NCI-H524 (cell line): Measurements from ENCODE around the gene RASA3.
"Not testable (repeated sequence)": the region's sequence is repeated elsewhere in the genome, so short reads cannot be mapped to it uniquely, and the experiment has no call there.

Source experiments
- DNase-seq, 2 experiments: peaks; one replicate each; lab custom pipeline; 2025; lab: John Stamatoyannopoulos, UW

RASA3 gene

DNA sequence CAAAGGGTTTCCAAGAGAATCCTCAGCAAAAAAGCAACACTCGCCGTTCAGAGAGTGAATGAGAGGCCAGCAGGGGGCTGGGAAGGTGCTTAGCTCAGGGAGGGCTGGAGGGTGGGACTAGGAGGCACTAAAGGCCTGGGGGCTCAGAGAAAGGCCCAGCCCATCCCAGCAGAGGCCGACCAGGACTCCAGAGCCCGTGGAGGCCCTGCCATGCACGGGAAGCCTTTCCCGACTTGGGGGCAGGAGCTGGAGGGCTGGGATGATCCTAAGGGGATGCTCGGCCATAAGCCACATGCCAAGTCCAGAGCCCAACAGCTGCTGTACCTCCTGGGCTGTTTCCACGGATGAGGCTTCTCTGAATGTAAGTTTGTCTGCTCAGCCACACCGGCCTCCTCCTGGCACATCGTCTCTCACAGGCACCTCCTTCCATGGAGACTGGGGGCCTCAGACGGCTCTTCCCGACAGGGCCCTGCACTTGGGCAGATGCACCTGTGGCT is 19.5 kb downstream of the RASA3 start:
- no peak for DNase-seq

DNA sequence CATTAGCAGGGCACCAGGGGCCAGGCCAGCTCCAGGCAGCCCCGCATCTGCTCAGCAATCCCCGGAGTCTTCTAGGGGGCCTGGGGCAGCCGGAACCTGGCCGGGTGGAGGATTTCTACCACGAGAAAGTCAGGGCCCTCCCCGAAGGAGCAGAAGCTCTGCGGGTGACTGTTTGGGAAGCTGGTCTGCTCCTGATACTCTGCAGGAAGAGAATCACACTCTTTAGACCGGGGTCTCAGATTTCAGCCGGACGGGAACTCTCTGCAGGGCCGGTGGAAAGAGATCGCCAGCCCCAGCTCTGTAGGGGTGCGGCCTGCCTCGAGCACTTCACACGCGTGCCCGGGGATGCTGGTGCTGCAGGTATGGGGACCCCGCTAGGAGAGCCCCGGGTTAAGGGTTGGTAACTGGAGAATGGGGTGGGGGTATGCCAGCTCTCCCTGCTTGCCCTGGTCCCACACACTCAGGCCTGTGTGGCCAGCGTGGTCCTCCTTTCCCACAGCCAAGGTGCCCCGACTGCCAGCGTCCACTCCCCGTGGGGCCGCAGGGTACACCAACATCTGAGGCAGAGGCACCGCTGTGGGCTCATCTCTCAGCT is 20.1 kb downstream of the RASA3 start:
- DNase-seq, result no peak

DNA sequence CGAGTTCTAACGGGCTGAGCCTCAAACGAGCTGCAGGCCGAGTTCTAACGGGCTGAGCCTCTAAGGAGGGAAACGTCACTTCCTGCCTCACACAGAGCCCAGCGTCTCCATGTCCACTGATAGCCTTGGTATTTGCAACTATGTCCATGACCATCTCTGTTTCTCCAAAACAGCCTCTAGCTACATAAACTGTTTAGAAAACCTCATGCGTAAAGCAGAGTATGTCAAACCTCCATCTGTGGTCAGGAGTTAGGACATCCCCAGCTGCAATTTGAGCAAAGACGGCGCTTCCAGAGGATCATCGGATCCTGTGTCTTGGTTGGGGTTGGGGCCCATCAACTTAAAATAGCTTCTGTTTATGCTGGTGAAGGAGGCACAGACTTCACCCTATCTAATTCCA is 20.8 kb downstream of the RASA3 start:
- no peak for DNase-seq

DNA sequence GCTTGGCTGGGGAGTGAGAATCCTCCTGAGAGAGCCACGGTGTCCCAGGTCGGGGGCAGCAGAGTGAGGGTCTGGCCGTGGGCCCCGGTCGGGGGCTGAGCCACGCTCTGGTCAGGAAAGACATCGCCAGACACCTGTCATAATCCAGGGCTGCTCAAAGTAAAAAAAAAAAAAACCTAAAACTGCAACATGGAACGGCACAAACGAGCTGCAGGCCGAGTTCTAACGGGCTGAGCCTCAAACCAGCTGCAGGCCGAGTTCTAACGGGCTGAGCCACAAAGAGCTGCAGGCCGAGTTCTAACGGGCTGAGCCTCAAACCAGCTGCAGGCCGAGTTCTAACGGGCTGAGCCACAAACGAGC is 21.6 kb downstream of the RASA3 start:
- not testable (repeated sequence) for DNase-seq

DNA sequence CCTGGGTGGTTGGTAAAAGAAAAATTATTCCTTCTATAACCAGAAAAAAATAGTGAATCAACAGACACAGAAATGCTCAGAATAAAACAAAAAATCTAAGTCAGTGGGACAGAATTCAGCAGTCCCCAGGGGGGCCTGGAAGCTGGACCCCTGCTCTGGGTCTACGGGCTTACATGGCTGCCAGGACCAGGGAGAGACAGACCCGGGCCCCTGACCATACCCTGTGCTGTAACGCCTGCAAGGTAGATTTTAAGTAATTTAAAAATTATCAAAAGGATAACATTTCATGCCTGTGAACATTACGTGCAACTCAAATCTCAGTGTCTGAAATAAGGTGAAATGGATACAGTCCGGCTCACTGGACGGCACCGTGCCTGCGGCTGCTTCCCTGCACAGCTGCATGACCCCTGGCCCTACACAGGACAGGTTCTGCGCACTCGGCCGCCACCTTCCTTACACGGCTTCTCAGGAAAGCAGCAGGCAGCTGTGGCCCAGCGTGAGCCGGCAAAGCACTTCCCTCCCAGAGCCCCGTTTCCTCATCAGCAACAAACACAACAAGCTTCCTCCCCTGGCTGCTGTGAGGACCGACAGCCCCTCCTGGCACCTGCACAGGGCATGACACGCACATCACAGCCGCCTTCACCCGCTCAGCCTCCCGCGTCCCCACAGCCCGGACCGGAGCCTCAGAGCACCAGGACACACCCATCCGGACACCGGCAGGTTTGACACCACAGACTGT is 22.2 kb downstream of the RASA3 start:
- no peak for DNase-seq

DNA sequence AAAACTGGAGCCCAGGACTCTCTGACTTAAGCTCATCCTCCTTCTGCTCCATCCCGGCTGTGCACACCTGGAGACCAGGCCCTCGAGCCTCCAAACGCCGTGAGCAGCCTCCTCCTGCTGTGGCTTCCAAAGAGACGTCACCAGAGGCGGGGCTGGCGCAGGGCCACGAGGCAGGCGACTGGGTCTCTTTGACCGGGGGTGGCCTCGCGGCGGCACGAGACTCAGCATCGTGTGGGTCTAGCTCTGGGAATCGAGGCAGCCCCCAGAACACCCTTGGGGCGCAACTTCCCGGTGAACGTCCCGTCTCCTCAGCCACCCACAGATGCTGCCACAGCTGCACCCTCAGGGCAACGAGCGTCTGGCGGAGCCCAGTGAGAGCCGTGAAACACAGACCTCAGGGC is 22.8 kb downstream of the RASA3 start:
- no peak for DNase-seq

DNA sequence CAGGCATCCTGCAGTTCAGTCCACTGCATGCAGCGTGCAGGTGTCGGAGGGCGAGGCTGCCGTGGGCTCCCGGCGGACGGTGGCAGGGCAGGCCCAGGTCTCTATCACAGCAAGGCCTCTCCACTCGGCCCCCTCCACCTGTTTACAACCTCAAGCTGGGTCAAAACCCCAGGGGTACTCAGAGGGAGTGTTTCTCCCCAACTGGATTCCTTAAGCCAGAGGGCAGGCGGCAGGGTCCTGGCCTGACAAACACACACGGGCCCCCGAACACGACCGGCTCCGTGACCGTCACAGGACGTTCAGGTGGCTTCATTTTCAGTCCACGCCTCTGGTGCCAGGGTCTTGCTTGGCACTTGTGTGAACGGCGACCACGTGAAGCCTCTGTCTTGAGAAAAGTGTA is 23.5 kb downstream of the RASA3 start:
- no peak for DNase-seq

DNA sequence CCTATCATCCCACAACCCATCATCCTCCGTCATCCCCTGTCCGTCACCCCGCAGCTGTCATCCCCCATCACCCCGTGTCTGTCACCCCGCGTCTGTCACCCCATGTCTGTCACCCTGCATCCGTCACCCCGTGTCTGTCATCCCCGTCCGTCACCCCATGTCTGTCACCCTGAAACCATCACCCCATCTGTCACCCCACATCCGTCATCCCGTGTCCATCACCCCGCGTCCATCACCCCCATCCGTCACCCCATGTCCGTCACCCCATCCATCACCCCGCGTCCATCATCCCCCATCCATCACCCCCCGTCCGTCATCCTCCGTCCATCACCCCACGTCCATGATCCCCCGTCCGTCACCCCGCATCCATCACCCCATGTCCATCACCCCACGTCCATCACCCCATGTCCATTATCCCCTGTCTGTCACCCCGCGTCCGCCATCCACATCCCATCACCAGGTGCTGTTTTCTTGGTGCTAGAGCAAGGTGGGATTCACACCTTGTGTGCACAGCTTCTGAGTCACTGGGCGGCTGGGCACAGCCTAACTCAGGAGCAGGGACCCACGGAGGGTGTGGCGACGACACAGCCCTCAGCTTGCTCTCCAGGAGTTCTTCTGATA is 24.2 kb downstream of the RASA3 start:
- no peak for DNase-seq

DNA sequence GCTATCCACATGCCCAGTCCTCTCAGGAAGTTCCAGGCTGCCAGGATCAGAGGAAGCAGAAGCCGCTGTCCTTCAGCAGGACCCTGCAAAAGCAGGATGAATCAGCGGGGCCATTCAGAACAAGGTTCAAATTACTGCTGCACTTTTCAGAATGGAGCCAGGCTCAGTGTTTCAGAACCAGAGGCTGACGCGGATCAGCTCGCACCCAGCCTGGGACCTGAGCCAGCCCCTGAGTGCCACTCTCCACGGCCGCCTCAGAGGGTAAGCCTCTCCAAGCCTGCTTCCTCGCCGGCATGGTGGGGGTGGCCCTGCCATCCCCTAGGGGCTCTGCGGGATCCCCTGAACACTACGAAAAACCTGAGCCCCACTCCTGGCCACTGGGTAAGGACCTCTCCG is 24.7 kb downstream of the RASA3 start:
- no peak for DNase-seq

DNA sequence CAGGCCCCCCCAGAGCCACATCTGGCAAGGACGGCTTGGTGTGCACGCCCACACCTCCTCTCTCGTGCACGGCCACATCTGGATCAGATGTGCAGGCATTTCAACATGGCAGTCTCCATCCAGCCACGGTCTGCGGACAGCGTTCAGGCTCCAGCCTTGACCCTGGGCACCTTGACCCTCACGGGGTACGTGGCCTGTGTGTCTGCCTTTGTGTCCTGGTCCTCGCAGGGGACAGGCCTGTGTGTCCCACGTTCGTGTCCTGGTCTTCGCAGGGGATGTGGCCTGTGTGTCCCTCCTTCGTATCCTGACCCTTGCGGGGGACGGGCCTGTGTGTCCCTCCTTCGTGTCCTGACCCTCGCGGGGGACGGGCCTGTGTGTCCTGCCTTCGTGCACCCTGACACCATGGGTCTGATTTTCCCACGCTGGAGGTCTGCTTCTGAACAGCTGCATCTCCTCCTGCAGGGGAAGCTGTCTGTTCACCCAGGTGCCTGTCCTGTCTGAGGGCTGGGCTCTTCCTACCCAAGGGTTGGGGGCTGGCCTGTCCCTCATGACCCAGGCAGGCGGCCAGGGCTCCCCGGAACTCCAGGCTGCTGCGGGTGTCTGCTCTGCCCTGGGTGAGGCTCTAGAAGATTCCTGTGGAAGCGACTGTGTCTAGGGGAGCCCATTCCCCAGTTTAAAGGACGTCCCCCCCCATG is 25.3 kb downstream of the RASA3 start:
- DNase-seq, result no peak

DNA sequence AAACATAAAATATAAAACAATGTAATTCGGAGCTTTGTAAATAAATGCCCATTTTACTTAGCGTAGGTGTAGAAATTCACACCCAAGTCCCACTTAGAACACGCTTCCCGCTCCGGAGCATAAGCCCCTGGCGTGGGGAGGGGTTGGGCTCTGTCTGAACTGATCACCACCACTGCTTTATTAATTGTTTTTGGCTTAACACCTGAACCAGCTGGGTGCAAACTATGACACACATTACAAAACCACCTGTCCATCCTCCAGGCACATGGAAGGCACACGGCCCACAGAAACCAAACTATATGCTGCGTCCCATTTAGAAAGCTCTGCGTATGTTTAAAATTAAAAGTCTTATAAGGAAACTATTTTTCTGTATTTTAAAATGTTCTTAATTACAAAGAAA is 25.9 kb downstream of the RASA3 start:
- no peak for DNase-seq

DNA sequence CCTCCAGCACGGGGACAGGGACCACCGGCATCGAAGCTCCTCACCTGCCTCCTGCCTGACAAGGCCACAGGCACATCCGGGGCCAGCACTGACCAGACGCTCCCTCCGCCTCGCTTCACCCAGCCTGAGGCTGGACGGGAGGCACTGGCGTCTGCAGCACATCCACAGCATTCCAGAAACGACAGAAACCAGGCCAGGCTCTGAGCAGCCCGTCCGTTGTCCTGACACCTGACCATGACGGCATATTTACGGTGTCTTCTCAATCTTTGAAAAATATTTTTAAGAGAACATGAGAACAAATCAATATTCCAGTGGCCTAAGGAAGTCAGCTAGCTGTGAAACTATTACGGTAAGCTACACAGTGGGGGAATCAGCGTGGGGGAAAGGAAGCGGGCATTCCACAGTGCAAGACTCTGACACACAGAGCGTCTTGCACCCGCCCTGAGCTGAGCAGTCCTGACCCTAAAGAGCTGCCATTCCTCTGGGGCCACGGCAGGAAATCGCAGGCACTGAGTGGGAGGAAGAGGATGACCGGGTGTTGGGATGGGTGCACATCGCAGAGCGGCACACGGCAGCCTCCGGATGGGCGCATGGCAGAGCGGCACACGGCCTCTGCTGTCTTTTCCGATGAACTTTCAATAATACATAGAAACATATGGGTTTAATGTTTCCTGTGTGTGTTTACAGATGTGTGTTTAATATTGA is 26.8 kb downstream of the RASA3 start:
- no peak for DNase-seq

DNA sequence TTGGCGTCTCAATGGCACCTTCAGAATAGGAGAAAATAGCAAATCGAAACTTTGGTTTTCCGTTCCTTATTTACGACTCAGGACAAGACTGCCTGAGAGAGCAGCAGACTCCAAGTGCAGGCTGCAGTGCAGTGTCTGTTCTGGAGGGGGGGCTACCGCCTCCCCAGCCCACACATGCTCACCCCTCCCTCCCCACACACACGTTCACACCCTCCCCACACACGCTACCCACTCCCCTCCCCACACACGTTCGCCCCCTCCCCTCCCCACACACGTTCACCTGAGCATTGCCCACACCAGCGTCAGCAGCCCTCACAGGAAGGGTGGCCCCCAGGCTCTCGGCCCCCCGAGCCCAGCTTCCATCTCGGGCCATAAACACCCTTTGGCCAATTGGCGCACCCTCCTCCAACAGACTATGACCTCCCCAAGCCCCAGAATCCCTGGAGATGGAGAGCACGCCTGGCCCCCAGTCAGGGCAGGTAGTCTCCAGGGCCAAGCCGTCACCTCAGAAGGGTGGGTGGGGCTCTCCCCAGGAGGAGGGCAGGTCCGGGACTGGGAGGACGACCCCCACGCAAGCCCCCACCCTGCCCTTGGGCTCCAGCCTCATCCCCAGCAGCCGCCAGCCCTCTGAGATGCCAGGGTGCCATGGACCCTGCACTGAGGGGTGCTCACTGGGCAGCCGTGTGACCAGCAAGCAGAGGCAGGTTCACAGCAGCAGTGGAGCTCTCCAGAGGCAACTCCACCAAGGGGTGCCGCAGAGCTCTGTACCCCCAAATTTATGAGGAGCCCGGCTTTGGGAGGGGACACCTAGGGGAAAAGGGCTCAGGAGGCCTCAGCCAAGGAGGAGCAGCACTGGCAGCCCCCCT is 27.5 kb downstream of the RASA3 start:
- no peak for DNase-seq

DNA sequence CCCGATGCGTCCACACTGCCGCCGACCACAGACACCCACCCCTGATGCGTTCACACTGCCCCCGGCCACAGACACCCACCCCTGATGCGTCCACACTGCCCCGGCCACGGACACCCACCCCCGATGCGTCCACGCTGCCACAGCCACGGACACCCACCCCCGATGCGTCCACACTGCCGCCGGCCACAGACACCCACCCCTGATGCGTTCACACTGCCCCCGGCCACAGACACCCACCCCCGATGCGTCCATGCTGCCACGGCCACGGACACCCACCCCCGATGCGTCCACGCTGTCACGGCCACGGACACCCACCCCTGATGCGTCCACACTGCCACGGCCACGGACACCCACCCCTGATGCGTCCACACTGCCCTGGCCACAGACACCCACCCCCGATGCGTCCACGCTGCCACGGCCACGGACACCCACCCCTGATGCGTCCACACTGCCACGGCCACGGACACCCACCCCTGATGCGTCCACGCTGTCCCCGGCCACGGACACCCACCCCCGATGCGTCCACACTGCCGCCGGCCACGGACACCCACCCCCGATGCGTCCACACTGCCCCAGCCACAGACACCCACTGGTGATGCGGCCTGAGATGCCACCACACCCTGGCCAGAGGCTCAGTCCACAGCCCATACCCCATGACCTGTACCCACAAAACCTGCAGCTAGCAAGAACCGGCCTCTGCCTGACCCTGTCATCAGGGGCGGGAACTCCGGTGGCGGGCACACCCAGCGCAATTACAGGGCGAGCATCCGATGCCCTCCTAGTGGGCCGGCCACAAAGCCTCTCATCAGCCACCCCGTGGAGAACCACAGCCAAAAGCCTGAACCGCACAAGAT is 28.4 kb downstream of the RASA3 start:
- no peak for DNase-seq

DNA sequence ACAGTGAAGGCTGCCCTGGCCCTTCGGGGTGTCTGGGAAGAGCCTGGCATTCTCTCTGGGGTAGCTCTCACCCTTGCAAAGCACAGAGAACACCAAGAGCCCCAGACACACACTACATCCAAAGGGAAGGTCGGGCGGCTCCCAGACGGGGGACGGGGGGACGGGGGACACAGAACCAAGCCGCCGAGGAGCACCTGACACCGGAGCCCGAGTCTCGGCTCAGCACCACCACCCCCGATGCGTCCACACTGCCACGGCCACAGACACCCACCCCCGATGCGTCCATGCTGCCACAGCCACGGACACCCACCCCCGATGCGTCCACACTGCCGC is 29.2 kb downstream of the RASA3 start:
- not testable (repeated sequence) for DNase-seq

DNA sequence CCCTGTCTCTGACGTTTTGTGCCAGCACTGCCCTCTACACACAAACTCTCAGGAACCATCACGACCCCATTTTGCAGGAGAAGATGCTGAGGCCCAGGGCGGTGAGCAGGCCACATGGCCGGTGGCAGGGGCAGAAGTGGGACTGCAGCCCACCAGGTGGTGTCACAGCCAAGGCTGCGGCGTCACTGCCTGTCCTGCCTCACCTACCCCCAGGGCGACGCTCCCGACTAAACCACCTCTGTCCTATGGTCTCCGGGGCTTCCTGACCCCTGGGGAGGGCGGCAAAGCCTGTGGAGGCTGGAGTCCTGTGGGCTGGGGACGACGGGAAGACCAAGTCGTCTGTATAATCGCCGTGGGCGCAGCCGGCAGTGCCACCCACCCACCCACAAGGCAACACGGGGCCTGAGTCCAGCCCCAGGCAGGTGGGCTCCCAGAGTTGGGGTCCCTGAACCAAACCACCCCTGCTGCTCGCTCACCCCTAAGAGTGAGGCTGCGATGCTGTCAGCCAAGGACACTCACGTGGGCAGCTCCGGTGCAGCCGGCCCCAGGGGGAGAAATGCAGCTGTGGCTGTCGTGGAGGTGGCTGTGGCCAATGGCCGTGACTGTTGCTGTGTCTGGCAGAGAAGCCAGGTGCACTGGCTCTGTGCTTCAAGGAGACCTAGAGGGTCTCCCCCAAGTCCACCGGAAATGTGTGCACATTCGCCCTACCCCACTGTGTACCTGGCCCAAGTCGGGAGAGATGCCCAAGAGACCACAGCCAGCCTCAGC is 29.7 kb downstream of the RASA3 start:
- no peak for DNase-seq

DNA sequence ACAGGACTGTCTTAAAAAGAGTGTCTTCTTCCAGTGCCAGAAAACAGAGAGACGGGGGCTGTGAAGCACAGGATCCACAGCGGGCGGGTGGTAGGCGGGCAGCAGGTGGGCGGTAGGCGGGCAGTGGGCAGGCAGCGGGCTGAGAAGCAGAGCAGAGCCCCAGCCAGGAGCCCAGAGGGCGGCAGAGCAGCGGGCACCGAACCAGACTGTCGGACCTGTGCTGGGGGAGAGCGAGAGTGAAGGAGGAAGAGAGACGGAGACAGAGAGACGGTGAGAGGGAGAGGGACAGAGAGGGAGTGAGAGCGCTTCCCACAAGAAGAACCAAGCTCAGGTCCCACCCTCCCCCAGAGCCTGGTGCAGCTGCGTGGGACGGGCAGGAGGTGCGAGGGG is 30.3 kb downstream of the RASA3 start:
- DNase-seq, result no peak

DNA sequence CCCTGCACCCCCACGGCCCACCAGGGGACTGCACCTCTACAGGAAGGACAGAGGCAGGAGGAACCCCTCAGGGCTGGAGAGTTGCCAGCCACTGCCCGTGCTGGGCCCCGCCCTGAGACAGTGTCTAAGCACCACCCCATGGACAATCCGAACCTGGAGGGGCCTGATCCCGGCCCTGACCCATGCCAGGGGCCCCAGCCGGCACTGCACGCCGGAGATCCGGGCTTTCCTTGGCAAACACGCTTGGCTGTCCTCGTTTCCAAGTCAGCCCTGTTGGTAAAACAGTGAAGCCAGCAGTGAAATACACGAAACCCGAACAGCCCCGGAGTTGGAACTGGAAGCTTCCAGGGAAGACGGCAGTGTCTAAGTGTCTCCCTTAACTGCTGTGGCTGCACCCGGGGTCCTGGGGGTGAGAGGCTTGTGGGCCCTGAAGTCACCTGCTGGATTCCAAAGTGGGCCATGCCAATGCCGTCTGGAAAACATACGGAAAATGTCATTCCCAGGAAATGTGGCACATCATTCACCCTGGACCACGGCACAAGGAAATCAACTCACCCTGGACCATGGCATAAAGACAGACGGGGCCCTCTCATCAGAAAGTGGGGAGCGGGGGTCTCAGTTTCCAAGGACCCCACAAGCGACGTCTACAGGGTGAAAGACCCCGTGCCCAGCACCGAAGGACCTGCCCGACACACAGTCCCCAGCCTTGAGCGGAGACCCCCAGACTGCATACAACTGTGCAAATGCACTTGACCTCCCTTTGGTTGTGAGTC is 30.9 kb downstream of the RASA3 start:
- DNase-seq, result no peak
